ENCODE data around the gene COMT. TPM values are rescaled to one million over a fixed set of nuclear protein-coding genes. Genes with fewer than 3 reads are reported as not detected.
A peak's percentile ranks its signal among the peaks of the same experiment; 100 is the strongest.

The COMT gene
- total and polyA plus RNA-seq, 9 of the 15 experiments (the other 6 are each of a cell fraction or from before 2014, with no cell fraction given) = 12.5 to 351 (median 155) TPM

DNA sequence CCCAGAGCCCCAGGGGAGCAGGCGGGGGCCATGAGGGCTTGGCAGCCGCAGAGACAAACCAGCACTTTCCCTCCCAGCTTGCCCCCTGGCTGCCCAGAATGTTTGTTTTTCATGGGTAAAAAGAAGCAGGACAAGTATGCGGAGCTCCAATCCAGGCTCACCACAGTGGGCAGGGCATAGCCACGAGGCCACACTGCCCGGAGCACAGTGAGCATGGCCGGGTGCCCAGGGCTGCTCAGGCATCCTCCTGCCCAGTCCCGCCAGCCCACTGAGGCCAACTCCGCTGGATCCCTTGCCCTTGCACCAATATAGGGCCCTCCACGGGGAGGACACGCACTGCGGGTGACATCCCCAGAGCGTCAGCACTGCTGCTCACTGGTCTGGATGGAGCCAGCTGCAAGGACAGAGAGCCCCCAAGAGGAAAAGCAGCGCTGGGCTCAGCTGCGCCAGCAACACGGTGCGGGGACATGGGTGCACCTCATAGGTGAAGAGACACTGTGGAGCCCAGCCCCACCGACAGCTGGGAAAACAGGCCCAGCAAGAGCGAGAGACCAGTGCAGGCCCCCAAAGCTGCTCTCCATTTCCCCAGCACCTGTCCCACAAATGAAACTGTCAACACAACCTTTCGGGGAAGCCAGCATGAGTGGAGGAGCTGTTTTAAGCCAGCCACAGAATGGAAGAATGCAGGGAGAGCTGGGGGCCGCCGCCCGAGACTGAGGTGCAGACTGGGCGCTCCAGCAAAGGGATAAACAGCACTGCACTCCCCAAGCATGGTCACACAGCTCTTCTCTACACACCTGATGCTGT, 50.3 kb downstream of the COMT start (continued):
- TF ChIP-seq, protein P1, sequence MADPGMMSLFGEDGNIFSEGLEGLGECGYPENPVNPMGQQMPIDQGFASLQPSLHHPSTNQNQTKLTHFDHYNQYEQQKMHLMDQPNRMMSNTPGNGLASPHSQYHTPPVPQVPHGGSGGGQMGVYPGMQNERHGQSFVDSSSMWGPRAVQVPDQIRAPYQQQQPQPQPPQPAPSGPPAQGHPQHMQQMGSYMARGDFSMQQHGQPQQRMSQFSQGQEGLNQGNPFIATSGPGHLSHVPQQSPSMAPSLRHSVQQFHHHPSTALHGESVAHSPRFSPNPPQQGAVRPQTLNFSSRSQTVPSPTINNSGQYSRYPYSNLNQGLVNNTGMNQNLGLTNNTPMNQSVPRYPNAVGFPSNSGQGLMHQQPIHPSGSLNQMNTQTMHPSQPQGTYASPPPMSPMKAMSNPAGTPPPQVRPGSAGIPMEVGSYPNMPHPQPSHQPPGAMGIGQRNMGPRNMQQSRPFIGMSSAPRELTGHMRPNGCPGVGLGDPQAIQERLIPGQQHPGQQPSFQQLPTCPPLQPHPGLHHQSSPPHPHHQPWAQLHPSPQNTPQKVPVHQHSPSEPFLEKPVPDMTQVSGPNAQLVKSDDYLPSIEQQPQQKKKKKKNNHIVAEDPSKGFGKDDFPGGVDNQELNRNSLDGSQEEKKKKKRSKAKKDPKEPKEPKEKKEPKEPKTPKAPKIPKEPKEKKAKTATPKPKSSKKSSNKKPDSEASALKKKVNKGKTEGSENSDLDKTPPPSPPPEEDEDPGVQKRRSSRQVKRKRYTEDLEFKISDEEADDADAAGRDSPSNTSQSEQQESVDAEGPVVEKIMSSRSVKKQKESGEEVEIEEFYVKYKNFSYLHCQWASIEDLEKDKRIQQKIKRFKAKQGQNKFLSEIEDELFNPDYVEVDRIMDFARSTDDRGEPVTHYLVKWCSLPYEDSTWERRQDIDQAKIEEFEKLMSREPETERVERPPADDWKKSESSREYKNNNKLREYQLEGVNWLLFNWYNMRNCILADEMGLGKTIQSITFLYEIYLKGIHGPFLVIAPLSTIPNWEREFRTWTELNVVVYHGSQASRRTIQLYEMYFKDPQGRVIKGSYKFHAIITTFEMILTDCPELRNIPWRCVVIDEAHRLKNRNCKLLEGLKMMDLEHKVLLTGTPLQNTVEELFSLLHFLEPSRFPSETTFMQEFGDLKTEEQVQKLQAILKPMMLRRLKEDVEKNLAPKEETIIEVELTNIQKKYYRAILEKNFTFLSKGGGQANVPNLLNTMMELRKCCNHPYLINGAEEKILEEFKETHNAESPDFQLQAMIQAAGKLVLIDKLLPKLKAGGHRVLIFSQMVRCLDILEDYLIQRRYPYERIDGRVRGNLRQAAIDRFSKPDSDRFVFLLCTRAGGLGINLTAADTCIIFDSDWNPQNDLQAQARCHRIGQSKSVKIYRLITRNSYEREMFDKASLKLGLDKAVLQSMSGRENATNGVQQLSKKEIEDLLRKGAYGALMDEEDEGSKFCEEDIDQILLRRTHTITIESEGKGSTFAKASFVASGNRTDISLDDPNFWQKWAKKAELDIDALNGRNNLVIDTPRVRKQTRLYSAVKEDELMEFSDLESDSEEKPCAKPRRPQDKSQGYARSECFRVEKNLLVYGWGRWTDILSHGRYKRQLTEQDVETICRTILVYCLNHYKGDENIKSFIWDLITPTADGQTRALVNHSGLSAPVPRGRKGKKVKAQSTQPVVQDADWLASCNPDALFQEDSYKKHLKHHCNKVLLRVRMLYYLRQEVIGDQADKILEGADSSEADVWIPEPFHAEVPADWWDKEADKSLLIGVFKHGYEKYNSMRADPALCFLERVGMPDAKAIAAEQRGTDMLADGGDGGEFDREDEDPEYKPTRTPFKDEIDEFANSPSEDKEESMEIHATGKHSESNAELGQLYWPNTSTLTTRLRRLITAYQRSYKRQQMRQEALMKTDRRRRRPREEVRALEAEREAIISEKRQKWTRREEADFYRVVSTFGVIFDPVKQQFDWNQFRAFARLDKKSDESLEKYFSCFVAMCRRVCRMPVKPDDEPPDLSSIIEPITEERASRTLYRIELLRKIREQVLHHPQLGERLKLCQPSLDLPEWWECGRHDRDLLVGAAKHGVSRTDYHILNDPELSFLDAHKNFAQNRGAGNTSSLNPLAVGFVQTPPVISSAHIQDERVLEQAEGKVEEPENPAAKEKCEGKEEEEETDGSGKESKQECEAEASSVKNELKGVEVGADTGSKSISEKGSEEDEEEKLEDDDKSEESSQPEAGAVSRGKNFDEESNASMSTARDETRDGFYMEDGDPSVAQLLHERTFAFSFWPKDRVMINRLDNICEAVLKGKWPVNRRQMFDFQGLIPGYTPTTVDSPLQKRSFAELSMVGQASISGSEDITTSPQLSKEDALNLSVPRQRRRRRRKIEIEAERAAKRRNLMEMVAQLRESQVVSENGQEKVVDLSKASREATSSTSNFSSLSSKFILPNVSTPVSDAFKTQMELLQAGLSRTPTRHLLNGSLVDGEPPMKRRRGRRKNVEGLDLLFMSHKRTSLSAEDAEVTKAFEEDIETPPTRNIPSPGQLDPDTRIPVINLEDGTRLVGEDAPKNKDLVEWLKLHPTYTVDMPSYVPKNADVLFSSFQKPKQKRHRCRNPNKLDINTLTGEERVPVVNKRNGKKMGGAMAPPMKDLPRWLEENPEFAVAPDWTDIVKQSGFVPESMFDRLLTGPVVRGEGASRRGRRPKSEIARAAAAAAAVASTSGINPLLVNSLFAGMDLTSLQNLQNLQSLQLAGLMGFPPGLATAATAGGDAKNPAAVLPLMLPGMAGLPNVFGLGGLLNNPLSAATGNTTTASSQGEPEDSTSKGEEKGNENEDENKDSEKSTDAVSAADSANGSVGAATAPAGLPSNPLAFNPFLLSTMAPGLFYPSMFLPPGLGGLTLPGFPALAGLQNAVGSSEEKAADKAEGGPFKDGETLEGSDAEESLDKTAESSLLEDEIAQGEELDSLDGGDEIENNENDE (IDR thresholded peaks at IDR 0.05; ENCODE audit: low read depth, low read length) = peak; percentile 30
- TF ChIP-seq, protein P2, sequence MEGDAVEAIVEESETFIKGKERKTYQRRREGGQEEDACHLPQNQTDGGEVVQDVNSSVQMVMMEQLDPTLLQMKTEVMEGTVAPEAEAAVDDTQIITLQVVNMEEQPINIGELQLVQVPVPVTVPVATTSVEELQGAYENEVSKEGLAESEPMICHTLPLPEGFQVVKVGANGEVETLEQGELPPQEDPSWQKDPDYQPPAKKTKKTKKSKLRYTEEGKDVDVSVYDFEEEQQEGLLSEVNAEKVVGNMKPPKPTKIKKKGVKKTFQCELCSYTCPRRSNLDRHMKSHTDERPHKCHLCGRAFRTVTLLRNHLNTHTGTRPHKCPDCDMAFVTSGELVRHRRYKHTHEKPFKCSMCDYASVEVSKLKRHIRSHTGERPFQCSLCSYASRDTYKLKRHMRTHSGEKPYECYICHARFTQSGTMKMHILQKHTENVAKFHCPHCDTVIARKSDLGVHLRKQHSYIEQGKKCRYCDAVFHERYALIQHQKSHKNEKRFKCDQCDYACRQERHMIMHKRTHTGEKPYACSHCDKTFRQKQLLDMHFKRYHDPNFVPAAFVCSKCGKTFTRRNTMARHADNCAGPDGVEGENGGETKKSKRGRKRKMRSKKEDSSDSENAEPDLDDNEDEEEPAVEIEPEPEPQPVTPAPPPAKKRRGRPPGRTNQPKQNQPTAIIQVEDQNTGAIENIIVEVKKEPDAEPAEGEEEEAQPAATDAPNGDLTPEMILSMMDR (IDR thresholded peaks at IDR 0.05 in 2 of 3, conservative IDR thresholded peaks at IDR 0.05 in 1 of 3; ENCODE audit: insufficient read depth in 2 of 3, low read depth in 1 of 3, low read length in 3 of 3) = peak in 1 of 3 experiments; percentile 18; a peak in 1 of 6 replicates
- TF ChIP-seq RBM14 (IDR thresholded peaks at IDR 0.05; ENCODE audit: borderline replicate concordance, insufficient read depth, low read depth, low read length) (0 out of 2 replicates have a peak, but pooled peaks have one; percentile 72), WHSC1 (IDR thresholded peaks at IDR 0.05; ENCODE audit: low read length) (peak; percentile 19), POLR2G (IDR thresholded peaks at IDR 0.05; ENCODE audit: low read depth, low read length) (no peak), ZZZ3 (IDR thresholded peaks at IDR 0.05) (no peak), HDAC6 (IDR thresholded peaks at IDR 0.05; ENCODE audit: low read depth, low read length) (peak; percentile 47; the same call in 1 of the 2 replicates), ZNF76 (CRISPR knock-in tag; IDR thresholded peaks at IDR 0.05; ENCODE audit: borderline replicate concordance) (no peak), ZNF584 (CRISPR knock-in tag; IDR thresholded peaks at IDR 0.05; ENCODE audit: low read depth) (no peak), RFX7 (CRISPR knock-in tag; IDR thresholded peaks at IDR 0.05) (no peak)
- TF ChIP-seq, protein P3, sequence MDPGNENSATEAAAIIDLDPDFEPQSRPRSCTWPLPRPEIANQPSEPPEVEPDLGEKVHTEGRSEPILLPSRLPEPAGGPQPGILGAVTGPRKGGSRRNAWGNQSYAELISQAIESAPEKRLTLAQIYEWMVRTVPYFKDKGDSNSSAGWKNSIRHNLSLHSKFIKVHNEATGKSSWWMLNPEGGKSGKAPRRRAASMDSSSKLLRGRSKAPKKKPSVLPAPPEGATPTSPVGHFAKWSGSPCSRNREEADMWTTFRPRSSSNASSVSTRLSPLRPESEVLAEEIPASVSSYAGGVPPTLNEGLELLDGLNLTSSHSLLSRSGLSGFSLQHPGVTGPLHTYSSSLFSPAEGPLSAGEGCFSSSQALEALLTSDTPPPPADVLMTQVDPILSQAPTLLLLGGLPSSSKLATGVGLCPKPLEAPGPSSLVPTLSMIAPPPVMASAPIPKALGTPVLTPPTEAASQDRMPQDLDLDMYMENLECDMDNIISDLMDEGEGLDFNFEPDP (CRISPR knock-in tag; IDR thresholded peaks at IDR 0.05) = no peak
